CD4-positive, CD25-positive, alpha-beta regulatory T cell (primary cell): ENCODE measurements around the gene PTCD3. TPM values are rescaled to one million over a fixed set of nuclear protein-coding genes. Genes with fewer than 3 reads are reported as not detected.

Source experiments
- ATAC-seq, 2 donors: fragments of 150-1000 bp; cut with Tn5 transposase; one replicate each; pipeline ENCODE4 v1.10.0; 2021; ENCODE audit warnings: low read depth in 2 of 2, moderate number of reproducible peaks in 2 of 2, moderate library complexity in 1 of 2
- DNase-seq, 3 donors: peaks; one replicate each; pipeline versions ENCODE4 v3.0.0 to v3.0.0-alpha.2; 2012 to 2022; ENCODE audit warnings: mixed read lengths in 1 of 3
- H3K27ac ChIP-seq: one replicate; pipeline ENCODE4 v1.7.0; 2013; ENCODE audit warnings: mild to moderate bottlenecking, low read length; ENCODE audit not compliant: insufficient read depth, poor library complexity, severe bottlenecking
- H3K27me3 ChIP-seq: one replicate; pipeline ENCODE4 v1.7.0; 2013; ENCODE audit warnings: low read length; ENCODE audit not compliant: control insufficient read depth, insufficient read depth
- H3K36me3 ChIP-seq: one replicate; pipeline ENCODE4 v1.7.0; 2013; ENCODE audit warnings: mild to moderate bottlenecking, low read length, moderate library complexity; ENCODE audit not compliant: control insufficient read depth, insufficient read depth
- H3K4me1 ChIP-seq: 2 replicates; pipeline ENCODE4 v1.7.0; 2013; ENCODE audit warnings: mild to moderate bottlenecking, low read length; ENCODE audit not compliant: insufficient read depth, control insufficient read depth, poor library complexity, severe bottlenecking
- H3K4me3 ChIP-seq: one replicate; pipeline ENCODE4 v1.7.0; 2013; ENCODE audit warnings: low read depth, mild to moderate bottlenecking, low read length, moderate library complexity
- H3K9me3 ChIP-seq, 2 experiments: 1 replicate in 1 of 2; 2 replicates in 1 of 2; pipeline ENCODE4 v1.7.0; 2013; ENCODE audit warnings: low read length in 2 of 2, mild to moderate bottlenecking in 1 of 2, moderate library complexity in 1 of 2; ENCODE audit not compliant: control insufficient read depth in 2 of 2
- H3K27ac Mint-ChIP-seq, 3 donors: one replicate each; pipeline ENCODE4 v1.8.0; 2020 to 2022; ENCODE audit warnings: mild to moderate bottlenecking in 3 of 3, mixed read lengths in 3 of 3, moderate library complexity in 2 of 3
- H3K27me3 Mint-ChIP-seq: one replicate; pipeline ENCODE4 v1.8.0; 2022; ENCODE audit warnings: mild to moderate bottlenecking, mixed read lengths
- H3K36me3 Mint-ChIP-seq: one replicate; pipeline ENCODE4 v1.8.0; 2020; ENCODE audit warnings: mixed read lengths
- H3K4me1 Mint-ChIP-seq, 4 donors: one replicate each; pipeline ENCODE4 v1.8.0; 2020 to 2022; ENCODE audit warnings: mixed read lengths in 4 of 4, mild to moderate bottlenecking in 1 of 4
- H3K4me3 Mint-ChIP-seq, 4 donors: one replicate each; pipeline ENCODE4 v1.8.0; 2020 to 2022; ENCODE audit warnings: mild to moderate bottlenecking in 4 of 4, mixed read lengths in 4 of 4, moderate library complexity in 3 of 4
- H3K9me3 Mint-ChIP-seq, 7 donors: one replicate each; pipeline ENCODE4 v1.8.0; 2020 to 2022; ENCODE audit warnings: mixed read lengths in 7 of 7, mild to moderate bottlenecking in 3 of 7, moderate library complexity in 2 of 7
- polyA plus RNA-seq, 4 donors: library from polyadenylated mRNA; unstranded; fragments of 300-500 nt; fragmentation: Illumina TruSeq; gene quantifications; one replicate each; pipeline ENCODE4 v1.2.3, GENCODE V29; 2021
- total RNA-seq: library from RNA; stranded (reverse); gene quantifications from one replicate; pipeline ENCODE4 v1.2.3, GENCODE V29; 2022

Gene PTCD3
- total and polyA plus RNA-seq, 5 donors from 2014 or later = 39.6 to 147 (median 45.9) TPM

DNA sequence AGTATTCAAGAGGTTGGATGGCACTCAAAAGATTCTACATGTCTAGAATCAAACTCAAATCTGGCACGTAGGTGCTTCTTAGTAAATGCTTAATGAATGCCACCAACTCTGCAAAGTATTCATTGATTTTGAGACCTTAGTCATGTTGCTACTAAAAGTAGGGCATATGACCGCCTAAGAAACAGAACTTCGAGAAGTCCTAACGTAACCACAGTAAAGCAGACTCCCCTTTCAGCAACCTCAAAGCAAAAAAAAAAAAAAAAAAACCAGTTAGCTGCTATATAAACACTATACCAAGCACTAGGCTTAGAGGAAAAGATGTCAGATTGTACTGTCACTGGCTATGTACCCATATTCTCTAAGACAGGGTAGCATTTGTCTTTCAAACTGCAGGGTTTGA, 33.9 kb downstream of the PTCD3 start:
- Mint-ChIP-seq H3K9me3 (no peaks in the 10 kb centered on the region), H3K27me3 (no peaks in the 10 kb centered on the region), H3K4me1 (peaks cover 0 to 15% (median 7%) of the 10 kb centered on the region in 4 donors), H3K4me3 (no peak overlapping the region), H3K36me3 (peaks cover 64% of the 10 kb centered on the region), H3K27ac (peak overlapping the region; percentile 21 to 43 (median 38))
- Histone ChIP-seq H3K4me1 (peaks cover 6% of the 10 kb centered on the region), H3K27ac (no peak overlapping the region), H3K27me3 (no peaks in the 10 kb centered on the region), H3K36me3 (peaks cover 83% of the 10 kb centered on the region), H3K4me3 (no peak overlapping the region), H3K9me3 (no peaks in the 10 kb centered on the region)
- ATAC-seq (peak in 1 of 2 donors; percentile 43), DNase-seq (peak in 1 of 3 donors; percentile 10)

DNA sequence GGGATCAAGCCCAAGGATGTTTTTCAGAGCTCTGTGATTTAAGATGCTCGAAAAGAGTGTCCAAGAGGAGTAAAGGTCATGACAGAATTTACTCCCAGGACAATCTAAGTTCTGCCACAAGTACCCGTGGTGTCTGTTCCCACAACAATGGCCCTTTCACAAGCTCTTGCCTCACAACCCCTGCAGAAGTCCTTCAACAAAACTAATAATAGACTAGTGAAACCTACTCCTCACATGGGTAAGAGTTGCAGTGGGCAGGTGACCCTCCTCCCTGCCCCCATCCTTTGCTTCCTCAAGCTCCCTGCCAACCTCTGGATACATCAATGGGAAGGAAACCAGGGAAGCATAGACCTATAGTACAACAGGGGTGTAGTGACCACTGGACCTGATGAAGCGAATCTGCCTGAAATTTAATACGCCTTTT, 34.9 kb downstream of the PTCD3 start:
- no peaks in the 10 kb centered on the region for H3K27me3 Mint-ChIP-seq
- Histone ChIP-seq H3K9me3 (no peaks in the 10 kb centered on the region), H3K4me3 (no peak overlapping the region), H3K36me3 (peaks cover 83% of the 10 kb centered on the region), H3K27ac (no peak overlapping the region), H3K27me3 (no peaks in the 10 kb centered on the region), H3K4me1 (peaks cover 6% of the 10 kb centered on the region)
- H3K4me1 Mint-ChIP-seq = peaks cover 0 to 15% (median 7%) of the 10 kb centered on the region in 4 donors
- no peak overlapping the region for H3K4me3 Mint-ChIP-seq
- no peaks in the 10 kb centered on the region for H3K9me3 Mint-ChIP-seq
- DNase-seq (no peak), ATAC-seq (no peak)
- peak overlapping the region; percentile 5 to 57 (median 38) for H3K27ac Mint-ChIP-seq
- H3K36me3 Mint-ChIP-seq = peaks cover 57% of the 10 kb centered on the region

DNA sequence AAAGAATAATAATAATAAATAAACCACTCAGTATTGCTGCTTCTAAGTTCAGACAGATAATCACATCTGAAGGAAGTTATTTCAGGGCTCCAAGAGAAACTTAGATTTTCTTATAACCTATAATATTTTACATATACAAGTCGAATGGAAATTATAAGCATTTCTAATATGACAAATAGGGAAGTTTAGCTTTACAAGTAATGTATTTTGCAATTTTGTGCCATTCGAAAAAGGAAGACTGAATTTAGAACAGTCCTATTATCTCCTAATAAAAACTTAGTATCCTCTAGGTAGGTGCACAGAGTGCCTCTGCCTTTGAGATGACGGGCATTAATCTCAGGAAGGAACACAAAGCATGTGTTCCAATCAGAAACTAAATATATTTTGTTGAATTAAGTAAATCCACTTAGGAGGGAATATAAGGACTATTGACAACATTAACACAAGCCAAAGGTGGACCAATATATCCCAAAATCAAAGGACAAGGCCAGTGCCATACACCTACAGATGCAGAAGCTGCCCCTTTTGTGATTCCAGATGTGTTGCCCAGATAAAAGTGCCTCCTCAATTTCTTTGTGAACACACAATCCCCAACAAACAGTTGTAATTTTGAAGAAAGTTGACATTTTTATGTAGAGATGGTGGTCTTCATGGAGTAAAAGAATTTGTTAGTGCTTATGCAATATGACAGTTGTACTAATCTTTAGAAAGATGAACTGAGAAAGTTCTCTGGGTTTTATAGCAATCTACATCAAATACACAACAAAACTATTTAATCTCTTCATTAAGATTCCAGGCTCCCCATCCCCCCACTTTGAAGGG, 36.6 kb downstream of the PTCD3 start:
- H3K4me1 Mint-ChIP-seq = peaks cover 0 to 15% (median 7%) of the 10 kb centered on the region in 4 donors
- H3K27ac Mint-ChIP-seq = no peak overlapping the region
- H3K4me3 Mint-ChIP-seq = no peak overlapping the region
- Histone ChIP-seq H3K27me3 (no peaks in the 10 kb centered on the region), H3K4me1 (peaks cover 6% of the 10 kb centered on the region), H3K36me3 (peaks cover 82% of the 10 kb centered on the region), H3K9me3 (no peaks in the 10 kb centered on the region), H3K4me3 (no peak overlapping the region), H3K27ac (no peak overlapping the region)
- no peaks in the 10 kb centered on the region for H3K9me3 Mint-ChIP-seq
- DNase-seq (no peak), ATAC-seq (no peak)
- H3K27me3 Mint-ChIP-seq = no peaks in the 10 kb centered on the region
- peaks cover 48% of the 10 kb centered on the region for H3K36me3 Mint-ChIP-seq

DNA sequence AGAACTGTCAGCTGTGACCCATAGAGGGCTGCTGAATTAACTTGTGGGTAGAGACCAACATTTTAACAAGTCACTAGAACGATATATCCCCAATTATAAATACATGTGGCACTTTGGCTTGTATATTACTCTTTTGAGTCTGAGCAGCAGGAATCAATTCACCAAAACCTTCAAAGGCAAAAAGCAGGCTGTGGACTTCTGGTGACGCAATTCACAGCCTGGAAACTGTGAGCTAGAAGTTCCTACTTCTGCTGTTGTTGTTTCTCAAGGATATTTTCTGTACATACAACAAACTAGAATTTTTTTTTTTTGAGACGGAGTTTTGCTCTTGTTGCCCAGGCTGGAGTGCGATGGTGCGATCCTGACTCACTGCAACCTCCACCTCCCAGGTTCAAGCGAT, 37.3 kb downstream of the PTCD3 start:
- peaks cover 81% of the 10 kb centered on the region for H3K36me3 ChIP-seq
- no peak for ATAC-seq
- H3K27ac Mint-ChIP-seq = no peak overlapping the region

DNA sequence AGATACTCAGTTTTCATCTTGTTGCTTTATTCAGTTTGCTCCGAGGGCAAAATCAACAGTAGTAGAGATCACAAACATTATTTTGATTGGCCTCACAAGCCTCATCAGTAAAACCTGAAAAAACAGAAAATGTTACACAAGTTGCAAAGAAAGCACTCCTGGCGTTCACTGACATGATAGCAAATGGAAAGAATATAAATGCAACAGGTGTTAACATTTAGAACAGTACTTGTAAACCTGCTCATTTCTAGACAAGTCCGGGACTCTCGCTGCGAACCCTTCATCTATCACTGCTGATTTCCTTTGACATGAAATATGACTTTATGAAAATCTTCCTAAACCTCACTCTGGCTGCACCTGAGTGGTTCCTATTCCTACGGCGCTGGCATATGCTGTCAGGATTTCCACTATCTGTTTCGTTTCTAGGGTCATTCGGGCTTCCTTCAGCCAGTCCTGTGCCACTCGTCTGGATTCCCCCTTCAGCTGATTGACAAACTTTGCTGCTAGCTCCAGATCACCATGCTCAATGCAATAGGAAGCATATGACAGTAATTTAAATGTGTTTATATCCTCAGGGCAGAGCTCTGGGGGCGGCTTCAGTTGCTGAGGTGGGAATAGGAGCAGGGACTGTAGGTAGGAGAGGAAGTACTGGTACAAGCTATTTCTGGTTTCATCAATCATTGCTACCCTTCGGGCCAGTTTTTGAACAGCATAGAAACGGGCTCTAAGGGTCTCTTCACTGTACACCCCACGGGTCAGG, 38.1 kb downstream of the PTCD3 start:
- H3K36me3 ChIP-seq = peaks cover 82% of the 10 kb centered on the region
- H3K27ac ChIP-seq = no peak overlapping the region
- no peak overlapping the region for H3K4me3 Mint-ChIP-seq
- no peaks in the 10 kb centered on the region for H3K27me3 Mint-ChIP-seq
- ATAC-seq = no peak
- peaks cover 0 to 14% (median 7%) of the 10 kb centered on the region in 4 donors for H3K4me1 Mint-ChIP-seq
- peaks cover 6% of the 10 kb centered on the region for H3K4me1 ChIP-seq
- H3K36me3 Mint-ChIP-seq = peaks cover 47% of the 10 kb centered on the region
- no peaks in the 10 kb centered on the region for H3K27me3 ChIP-seq
- H3K9me3 Mint-ChIP-seq = no peaks in the 10 kb centered on the region
- peak overlapping the region in 1 of 3 donors; percentile 35 for H3K27ac Mint-ChIP-seq
- no peaks in the 10 kb centered on the region for H3K9me3 ChIP-seq
- no peak overlapping the region for H3K4me3 ChIP-seq
- DNase-seq = no peak

More for the DNA sequence above, 37.3 kb downstream of the PTCD3 start:
- DNase-seq = no peak
- Mint-ChIP-seq H3K4me1 (peaks cover 0 to 15% (median 7%) of the 10 kb centered on the region in 4 donors), H3K4me3 (no peak overlapping the region), H3K27me3 (no peaks in the 10 kb centered on the region), H3K36me3 (peaks cover 47% of the 10 kb centered on the region), H3K9me3 (no peaks in the 10 kb centered on the region)
- no peak overlapping the region for H3K27ac ChIP-seq
- H3K27me3 ChIP-seq = no peaks in the 10 kb centered on the region
- no peaks in the 10 kb centered on the region for H3K9me3 ChIP-seq
- H3K4me3 ChIP-seq = no peak overlapping the region
- H3K4me1 ChIP-seq = peaks cover 6% of the 10 kb centered on the region

DNA sequence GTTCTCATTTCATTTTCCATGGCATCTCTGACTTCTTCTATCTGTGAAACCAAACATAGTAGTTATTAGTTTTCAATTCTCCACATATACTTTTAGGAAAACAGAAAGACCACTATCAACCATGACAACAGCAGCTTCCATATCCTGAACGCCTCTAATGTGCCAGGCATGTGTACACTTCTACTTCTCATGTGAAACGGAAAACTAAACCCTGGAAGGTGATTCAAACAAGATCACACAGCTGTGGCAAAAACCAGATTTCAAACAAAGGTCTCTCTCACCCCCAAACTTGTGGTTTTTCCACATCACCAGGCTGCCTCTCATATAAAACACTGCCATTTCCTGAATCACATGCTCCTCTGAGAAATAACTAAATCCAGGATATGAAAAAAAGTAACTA, 41.8 kb downstream of the PTCD3 start:
- Histone ChIP-seq H3K4me3 (no peak overlapping the region), H3K4me1 (no peaks in the 10 kb centered on the region), H3K27ac (no peak overlapping the region), H3K36me3 (peaks cover 79% of the 10 kb centered on the region), H3K9me3 (no peaks in the 10 kb centered on the region), H3K27me3 (no peaks in the 10 kb centered on the region)
- DNase-seq (no peak), ATAC-seq (no peak)
- Mint-ChIP-seq H3K9me3 (no peaks in the 10 kb centered on the region), H3K4me1 (peaks cover 0 to 14% (median 2%) of the 10 kb centered on the region in 4 donors), H3K27ac (peak overlapping the region in 1 of 3 donors; percentile 31), H3K4me3 (no peak overlapping the region), H3K27me3 (no peaks in the 10 kb centered on the region), H3K36me3 (peaks cover 52% of the 10 kb centered on the region)

DNA sequence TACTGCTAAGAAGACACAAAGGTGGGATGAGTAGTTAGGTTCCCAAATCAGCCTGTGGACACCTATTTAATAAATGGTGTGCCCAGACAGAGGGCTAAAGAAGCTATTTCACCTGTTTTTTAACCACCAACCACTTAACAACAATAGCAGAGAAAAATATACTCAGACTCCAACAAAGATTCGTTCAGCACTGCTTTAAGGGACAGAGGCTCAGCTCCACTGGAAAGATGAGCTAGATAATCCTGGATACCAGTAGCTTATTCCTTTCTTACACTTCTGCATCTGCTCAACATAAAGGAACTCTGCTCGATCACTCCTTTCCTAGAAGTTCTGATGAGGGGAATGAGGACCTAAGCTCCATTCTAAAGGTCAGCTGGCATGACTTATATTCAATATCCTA, 44.5 kb downstream of the PTCD3 start:
- no peaks in the 10 kb centered on the region for H3K9me3 ChIP-seq
- H3K4me3 ChIP-seq = no peak overlapping the region
- Mint-ChIP-seq H3K4me1 (peaks cover 0 to 16% (median 4%) of the 10 kb centered on the region in 4 donors), H3K27ac (peak overlapping the region in 2 of 3 donors; percentile 20 to 80), H3K36me3 (peaks cover 36% of the 10 kb centered on the region), H3K4me3 (no peak overlapping the region), H3K9me3 (no peaks in the 10 kb centered on the region), H3K27me3 (no peaks in the 10 kb centered on the region)
- DNase-seq = no peak
- peaks cover 68% of the 10 kb centered on the region for H3K36me3 ChIP-seq
- H3K27ac ChIP-seq = no peak overlapping the region
- H3K27me3 ChIP-seq = no peaks in the 10 kb centered on the region
- H3K4me1 ChIP-seq = no peaks in the 10 kb centered on the region
- no peak for ATAC-seq
